G401 (cell line): ENCODE data around the gene RIN3. TPM values are rescaled to one million over a fixed set of nuclear protein-coding genes. Genes with fewer than 3 reads are reported as not detected.
A peak's percentile ranks its signal among the peaks of the same experiment; 100 is the strongest.

Experiments used
- DNase-seq: peaks from one replicate; pipeline ENCODE4 v3.0.0-alpha.2; 2015; ENCODE audit warnings: low spot score
- in situ Hi-C: cut with HindIII; loops from 2 replicates; pipeline ENCODE4 v1.10.0; 2016; ENCODE audit warnings: low sequenced_read_pairs, mixed read lengths
- total RNA-seq: library from RNA; depleted of rRNA; stranded (reverse); fragments of >200 nt; shearing (Covaris generic); gene quantifications from 2 replicates; pipeline ENCODE4 v1.2.3, GENCODE V29; 2014

RIN3 gene
- total RNA-seq, 1 experiment from 2014 or later, result 0.85 TPM

DNA sequence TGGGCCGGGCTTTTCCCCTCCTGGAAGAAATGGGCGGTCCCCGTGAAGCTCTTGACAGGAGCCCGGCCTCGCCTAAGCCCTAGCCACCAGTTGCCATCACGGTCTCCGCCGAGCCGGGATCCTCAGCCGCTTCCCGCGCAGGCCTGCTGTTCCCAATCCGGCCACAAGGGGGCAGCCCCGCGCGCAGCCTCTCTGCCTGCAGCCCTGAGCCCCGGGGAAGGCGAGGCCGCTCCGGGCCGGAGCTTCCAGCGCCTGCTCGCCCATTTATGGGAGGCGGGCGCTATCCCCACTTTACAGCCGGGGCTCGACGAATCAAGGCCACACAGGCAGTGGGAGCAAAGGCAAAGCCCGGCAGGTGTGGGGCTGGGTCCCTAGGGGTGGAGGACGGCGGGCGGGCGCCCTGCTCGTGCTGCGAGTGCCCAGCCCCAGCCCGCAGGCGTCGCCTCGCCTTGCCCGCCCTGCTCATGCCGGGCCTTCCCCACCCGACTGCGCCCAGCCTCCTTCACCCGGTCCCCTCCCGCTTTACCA lies 173.4 kb downstream of the RIN3 start:
- peak; percentile 68 for DNase-seq
- in situ Hi-C loops, result no loop called here

DNA sequence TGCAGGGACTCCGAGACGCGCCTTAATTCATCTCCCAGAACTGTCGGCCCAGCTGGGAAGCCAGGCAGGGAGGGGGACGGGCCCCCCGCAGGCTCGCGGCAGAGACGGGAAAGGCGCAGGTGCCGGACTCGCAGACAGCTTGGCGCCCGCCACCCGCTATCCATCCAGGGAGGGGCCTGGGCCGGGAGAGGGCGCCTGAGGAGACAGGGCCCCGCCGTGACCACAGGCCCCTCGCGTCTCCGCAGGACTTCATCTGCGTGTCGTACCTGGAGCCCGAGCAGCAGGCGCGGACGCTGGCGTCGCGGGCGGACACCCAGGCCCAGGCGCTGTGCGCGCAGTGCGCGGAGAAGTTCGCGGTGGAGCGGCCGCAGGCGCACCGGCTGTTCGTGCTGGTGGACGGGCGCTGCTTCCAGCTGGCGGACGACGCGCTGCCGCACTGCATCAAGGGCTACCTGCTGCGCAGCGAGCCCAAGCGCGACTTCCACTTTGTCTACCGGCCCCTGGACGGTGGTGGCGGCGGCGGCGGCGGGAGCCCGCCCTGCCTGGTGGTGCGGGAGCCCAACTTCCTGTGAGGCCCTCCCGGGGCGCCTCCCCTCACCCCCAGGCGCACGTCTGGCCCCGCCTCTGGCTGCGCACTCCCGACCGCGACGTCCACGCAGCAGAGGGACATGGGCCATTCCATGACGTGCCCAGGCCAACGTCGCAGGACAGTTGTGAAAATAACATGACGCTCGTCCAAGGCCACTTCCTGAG lies 174.3 kb downstream of the RIN3 start:
- DNase-seq, result no peak
- in situ Hi-C loops, result no loop called here

DNA sequence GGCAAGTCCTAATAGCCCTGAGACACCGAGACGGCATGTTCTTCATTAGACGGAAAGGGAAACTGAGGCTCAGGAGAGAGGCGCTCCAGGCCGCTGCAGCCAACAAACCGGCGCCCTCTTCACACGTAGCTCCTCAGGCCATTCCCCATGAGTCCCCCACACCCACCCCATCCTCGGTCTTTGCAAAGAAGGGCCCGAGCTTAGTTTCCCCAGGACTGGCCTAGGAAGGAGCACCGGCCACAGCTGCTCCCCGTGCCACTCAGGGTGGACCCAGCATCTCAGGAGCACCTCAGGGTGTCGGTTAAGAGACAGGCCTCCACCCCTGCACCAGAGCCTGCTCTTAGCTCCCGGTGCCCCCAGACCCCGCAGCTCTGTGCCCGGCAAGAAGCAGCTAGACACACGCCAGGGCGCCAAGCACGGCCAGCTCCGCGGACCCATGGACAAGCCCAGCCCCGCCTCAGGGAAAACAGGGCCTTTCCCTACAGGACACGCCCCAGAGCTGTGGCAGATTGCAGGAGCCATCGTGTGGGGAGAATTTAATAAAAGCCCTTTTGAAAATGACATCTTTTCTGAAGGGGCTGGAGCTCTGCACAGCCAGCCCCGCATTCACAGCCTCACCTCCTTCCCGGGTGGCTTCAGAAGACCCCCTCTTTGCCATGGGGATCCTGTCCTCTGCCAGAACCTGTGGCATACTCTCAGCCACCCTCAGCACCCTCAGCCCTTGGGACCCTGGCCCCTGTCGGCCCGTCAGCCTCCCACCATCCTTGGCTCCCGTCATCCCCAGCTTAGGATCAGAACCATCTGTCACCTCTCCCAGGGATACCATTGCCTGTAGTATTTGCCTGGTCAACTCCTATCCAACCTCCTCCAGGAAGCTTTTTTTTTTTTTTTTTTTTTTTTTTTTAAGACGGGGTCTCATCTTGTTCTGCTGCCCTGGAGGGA lies 175.1 kb downstream of the RIN3 start:
- in situ Hi-C loops, result no loop called here
- no peak for DNase-seq

DNA sequence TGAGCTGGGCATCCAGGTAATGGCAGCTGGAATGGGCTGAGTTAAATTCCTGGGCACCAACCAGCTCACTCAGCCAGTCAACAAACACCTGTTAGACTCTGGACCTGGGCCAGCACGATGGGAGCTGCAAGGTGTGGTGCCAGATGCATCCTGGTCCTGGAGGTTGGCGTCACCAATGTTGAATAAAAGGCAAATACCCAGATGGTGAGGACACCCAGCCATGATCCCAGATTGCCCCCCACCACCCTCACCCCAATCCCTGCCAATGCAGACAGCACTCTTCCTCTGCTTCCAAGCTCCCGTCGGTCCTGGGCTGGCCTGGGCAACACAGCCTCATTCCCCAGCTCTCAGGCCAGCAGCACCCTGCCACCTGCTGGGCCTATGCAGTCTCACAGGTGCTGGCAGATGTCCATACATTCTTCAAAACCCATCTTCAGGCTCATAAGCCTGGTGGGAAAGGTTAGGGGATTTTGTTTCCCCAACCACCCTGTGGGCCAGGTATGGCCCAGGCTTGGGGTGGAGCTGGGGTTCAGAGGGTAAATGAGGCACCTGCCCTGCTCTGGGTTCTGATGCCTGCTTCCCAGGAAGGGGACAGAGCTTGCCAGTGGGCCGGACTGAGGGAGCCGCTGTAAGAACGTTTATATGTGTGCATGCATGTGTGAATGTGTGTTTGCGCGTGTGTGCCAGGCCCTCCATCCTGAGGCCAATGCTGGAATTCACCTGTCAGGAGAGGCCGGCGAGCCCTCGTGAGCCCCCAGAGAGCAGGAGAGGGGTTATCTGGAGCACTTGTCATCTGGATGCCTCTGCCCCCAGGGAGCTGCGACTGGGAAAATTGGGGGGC lies 176.8 kb downstream of the RIN3 start:
- no peak for DNase-seq
- in situ Hi-C loops, result no loop called here

DNA sequence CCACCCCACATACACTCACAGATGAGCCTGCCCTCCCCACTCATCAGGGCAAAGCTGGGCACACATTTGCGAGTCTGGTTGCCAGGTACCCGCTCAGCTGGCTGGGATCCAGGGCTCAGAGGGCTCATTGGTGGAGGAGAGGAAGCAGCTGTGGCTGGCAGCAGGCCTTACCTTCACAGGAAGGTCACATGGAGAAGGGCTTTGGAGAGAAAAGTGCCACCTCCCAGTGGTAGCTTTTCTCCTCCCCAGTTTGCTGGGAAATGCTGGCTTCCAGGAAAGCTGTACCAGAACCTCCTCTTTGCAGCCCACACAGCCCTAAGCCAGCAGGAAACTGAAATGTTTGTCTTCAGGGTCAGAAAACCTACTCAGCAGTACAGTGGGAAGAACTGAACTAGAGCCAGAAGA lies 179.2 kb downstream of the RIN3 start:
- no peak for DNase-seq
- in situ Hi-C loops, result no loop called here

DNA sequence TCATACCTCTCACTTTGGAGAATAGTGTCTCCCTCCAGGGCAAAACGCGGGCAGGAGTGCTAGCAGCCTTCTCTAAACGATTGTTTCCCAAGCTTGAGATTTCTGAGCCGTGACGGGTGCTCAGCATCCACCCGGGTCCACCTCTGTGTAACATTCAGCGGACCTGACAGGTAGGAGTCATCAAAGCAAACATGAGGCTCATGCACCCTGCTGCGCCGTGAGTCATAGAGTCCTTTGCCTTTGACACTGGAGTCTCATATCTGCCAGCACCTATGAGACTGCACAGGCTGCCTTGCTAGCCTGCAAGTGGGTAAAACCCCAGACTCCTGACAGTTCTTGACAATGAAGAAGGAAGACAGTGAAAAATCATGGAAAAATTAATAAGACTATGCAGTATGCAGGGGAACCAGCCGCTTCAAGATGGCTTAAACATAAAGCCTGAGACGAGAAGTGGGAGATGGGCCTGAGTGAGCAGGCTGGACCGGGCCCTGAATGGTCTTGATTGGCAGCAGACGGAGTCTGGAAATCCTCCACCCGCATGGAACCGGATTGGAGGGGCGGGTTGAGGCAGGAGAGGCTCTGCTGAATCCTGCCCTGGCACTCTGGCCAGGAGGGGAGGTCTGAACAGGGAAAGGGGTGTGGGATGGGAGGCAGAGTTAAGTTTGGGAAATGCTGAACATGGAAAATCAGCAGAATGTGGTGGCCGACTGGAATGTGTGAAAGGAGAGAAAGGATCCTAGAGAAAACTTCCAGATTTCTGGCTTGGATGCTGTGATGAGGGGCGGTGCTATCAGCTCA lies 180.6 kb downstream of the RIN3 start:
- in situ Hi-C loops, result no loop called here
- no peak for DNase-seq

DNA sequence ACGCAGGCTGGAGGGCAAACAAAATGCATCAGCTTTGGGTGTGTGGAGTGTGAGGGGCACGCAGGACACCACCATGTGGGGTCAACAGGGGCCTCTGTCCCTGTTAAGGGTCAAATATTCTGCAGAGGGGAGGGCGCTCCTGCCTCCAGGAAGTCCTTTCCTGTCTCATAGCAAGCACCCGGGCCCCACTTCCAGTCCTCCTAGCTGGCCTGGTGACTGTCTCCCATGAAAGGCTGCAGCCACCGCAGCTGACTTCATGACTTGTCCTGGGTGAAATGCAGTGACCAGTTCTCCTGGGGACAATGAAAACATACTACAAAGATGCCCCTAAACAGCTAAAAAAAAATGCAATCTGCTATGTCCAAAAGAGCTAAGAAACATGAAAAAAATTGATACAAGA lies 181.2 kb downstream of the RIN3 start:
- DNase-seq, result no peak
- in situ Hi-C loops, result no loop called here

DNA sequence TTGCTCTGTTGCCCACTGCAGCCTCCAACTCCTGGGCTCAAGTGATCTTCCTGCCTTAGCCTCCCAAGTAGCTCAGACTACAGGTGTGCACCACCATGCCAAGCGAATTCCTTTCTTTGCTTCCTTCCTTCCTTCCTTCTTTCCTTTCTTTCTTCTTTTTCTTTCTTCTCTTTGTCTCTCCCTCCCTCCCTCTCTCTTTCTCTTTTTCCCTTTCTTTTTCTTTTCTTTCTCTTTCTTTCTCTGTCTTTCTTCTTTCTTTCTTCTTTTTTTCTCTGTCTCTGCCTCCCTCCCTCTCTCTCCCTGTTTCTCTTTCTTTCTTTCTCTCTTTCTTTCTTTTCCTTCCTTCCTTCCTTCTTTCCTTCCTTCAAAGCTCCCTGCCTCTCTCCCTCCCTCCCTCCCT lies 182.0 kb downstream of the RIN3 start:
- DNase-seq, result no peak
- in situ Hi-C loops, result no loop called here

DNA sequence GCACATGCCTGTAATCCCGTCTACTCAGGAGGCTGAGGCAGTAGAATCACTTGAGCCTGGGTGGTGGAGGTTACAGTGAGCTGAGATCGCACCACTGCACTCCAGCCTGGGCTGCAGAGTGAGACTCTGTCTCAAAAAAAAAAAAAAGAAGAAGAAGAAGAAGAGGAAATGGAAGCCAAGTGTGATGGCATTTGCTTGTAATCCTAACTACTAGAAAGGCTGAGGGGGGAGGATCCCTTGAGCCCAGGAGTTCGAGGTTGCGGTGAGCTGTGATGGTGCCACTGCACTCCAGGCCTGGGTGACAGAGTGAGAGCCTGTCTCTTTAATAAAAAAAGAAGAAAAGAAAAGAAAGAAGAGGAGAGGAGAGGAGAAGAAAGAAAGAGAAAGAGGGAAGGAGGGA lies 182.8 kb downstream of the RIN3 start:
- DNase-seq, result no peak
- in situ Hi-C loops, result no loop called here

DNA sequence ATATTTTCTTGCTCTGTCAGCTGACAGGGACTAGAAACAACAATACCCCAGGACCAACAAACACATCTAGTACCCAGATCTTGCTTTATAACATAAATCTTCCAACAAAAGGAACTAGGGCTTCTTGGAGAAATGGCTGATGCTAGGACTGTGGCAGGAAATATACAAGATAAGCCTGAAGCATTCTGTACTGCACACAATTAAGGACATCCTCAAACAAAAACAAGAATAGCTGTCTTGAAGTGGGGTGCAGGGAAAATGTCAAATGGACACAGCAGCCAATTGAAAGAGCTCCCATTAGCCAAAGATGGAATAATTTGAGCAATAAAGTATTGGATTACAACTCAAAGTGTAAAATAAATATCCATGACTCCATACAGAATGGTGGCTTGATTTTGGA lies 184.8 kb downstream of the RIN3 start:
- in situ Hi-C loops, result no loop called here
- DNase-seq, result no peak

DNA sequence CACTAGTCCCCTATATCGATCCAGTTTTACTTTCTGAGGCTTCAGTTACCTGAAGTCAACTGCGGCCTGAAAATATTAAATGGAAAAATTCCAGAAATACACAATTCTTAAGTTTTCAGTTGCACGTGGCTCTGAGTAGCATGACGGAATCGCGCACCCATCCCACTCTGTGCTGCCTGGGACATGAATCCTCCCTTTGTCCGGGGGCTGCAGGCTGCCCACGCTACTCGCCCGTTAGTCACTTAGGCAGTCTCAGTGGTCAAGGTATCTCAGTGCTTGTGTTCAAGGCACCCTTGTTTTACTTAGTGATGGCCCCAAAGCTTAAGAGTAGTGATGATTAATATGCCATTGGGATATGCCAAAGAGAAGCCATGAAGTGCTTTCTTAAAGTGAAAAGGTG lies 188.2 kb downstream of the RIN3 start:
- DNase-seq, result no peak
- in situ Hi-C loops, result no loop called here

DNA sequence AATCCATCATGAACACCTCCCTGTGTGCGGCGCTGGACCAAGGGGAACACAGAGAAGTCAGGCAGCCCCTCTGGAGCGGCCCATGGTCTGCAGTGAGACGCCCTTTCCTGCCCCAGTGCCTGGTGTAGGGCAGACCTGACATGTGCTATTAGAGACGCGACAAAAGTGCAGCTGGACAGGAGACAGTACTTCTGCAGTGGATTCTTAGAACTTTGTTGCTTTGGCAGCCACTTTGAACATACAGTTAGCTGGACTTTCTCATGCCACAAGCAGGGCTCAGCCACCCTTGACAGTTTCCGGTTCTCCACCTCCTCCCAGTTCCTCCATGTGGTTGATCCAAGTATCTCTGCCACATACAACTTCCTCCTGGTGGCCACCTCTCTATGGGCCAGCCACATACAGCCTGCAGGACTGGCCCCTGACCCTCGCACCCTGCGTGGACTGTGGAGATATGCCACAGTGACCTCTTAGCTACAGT lies 188.9 kb downstream of the RIN3 start:
- in situ Hi-C loops, result no loop called here
- no peak for DNase-seq

DNA sequence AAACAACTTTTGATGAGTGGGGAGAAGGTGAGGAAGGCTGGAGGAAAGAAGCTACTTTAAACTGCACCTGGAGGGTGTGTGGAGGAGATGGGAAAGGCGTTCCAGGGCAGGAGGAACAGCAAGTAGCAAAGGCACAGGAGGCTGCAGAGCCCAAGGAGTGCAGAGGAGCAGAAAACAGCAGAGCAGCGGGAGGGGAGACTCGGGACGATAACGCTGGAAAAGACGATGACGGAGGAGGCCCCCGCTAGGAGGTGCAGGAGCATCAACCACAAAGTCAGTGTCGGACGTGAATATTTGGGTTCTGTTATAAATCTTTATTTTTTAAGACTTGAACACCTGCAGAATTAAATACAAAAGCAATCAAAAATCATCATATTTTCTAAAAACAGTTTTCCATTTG lies 189.9 kb downstream of the RIN3 start:
- no peak for DNase-seq
- in situ Hi-C loops, result no loop called here

DNA sequence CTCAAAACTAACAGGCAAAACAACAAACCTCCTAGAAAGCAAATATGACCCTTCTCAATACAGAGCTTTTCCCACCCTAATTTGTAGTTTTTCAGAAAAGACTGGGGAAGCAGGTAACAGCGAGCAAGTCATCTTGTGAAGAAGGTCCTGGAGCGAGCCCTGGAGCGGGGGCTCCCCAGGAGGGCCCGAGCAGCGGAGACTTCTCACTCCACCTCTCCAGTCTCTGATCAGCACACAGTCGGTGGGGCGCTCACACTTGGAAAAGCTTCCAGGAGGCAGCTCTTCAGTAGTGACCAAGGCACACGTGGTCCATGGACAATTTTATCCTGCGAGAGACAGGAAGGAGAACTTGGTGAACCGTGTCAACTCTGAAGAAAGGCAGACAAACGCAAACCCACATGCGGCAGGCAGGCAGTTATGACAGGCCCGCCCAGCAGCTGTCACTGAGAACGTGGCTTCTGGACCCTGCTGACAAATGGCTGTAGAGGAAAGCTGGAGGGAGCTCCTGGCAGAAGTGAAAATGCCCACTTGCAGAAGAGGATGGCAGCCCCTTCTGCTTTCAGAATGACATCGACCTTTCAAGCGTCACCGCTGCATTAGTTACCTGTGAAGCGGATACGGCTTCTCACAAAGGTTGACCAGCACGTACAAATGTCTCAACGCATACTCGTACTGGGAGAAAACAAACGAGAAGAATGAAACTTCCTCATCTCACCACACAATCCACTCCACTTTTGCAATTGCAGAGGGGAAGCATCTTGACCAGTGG lies 190.6 kb downstream of the RIN3 start:
- in situ Hi-C loops, result no loop called here
- no peak for DNase-seq

DNA sequence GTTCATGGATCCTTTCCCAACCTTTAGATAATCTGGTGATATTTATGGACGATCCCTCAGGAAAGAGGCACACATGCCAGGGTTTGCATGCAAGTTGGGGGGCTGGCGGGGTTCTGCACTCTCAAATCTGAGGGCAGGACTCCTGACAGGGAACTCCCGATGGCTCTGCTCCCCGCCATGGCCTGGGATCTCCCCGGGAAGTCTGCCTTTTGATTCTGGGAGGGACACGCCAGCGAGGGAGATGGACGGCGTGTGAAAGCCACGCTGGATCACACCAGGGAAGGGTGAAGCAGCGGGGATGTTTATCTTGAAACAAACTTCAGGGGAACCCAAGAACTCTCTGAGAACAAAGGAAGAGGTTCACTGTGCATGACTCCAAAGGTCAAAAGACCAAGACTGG lies 191.2 kb downstream of the RIN3 start:
- DNase-seq, result no peak
- in situ Hi-C loops, result no loop called here

DNA sequence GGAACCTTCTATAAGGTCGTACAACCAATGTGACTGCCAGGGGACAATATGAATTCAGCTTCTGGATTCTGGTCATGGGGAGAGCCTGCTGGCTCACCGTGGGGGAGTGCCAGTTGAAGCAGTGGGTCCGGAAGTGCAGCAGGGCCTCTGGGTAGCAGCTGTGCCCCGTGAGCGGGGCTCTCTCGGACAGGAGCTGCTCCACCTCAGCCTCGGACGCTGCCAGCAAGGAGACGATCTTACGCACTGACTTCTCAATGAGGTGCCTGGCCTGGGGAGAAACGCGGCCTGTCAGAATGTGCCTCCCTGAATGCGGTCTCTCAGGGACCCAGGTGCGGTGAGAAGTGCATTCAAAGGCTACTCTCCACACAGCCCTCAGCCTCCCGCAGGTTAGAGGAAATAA lies 192.8 kb downstream of the RIN3 start:
- in situ Hi-C loops, result no loop called here
- no peak for DNase-seq

DNA sequence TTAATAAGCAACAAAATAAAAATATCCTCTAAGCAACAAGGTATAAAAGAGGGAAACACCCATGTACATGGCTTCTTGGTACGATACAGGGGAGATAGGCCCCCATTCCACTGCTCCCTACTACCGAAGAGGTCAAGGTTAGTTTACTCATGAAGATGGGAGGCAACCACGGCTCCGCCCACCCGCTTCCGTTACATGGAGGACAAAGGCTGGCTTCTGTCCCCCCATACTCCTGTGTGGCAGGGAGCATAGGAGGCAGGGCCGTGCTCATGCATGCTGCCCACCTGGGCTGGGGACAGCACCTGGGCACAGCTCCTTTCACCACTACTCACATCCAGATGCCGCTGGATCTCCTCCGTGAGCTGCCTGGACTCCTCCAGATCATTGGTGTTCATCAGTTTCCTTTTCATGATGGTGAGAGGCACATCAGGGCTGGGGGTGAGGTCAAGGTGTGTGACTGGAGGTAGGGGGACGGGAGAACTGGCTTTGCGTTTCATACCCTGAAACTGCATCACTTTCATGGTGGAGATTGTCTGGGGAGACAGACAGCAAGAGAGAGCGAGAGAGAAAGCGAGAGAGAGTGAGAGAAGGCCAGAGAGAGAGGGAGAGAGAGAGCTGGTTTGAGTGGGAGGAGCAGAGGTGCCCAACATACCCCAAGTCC lies 195.9 kb downstream of the RIN3 start:
- DNase-seq, result no peak
- in situ Hi-C loops, result no loop called here

DNA sequence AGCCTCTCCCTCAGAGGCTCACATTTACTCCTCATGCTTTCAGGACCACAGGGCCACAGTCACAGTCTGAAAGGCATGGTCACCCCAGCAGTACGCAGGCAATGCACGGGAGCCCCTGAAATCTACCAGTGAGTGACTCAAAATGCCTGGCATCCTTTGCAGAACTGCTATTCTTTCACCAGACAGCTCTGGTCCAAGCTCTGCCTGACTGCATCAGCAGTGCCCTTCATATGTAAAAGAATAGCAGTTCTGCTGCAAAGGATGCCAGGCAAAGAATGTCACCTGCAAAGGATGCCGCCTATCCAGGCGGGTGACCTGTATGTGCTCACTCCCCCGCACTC lies 196.4 kb downstream of the RIN3 start:
- in situ Hi-C loops, result no loop called here
- no peak for DNase-seq
